Fibroblast of skin of right quadriceps (primary cell): ENCODE results near the gene SLC5A11.

Source experiments
- DNase-seq: peaks from one replicate; pipeline ENCODE4 v3.0.0-alpha.2; 2013

The SLC5A11 gene

DNA sequence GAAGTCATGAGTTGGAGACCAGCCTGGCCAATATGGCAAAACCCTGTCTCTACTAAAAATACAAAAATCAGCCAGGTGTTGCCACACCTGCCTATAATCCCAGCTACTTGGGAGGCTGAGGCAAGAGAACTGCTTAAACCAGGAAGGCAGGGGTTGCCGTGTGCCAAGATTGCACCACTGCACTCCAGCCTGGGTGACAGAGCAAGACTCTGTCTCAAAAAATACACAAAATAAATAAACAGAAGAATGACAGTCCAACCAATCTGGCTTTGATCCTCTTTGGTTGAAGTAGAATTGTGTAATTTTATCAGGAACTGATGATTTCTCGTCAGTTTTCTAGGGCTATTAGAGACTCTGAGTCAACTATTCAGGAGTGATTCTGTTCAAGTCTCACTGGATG is 79.4 kb downstream of the SLC5A11 start:
- DNase-seq = no peak

DNA sequence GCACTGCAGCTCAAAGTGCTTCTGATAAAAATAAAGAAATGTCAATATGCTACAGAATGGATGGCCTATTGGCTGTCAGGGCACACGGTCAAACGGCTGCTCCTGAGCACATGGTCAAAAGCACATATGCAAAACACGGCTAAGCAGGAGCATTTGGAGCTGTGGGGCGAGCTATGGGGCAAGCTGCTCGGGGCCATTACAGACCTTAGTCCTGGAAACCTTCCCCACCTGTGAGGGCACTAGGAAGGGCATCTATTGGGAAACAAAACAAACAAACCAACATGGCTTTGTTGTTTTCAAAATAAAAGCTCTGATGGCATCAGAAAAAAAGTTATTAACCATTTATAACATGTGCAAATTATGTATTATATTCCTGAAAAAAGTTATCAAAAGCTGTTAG is 83.6 kb downstream of the SLC5A11 start:
- DNase-seq = no peak

DNA sequence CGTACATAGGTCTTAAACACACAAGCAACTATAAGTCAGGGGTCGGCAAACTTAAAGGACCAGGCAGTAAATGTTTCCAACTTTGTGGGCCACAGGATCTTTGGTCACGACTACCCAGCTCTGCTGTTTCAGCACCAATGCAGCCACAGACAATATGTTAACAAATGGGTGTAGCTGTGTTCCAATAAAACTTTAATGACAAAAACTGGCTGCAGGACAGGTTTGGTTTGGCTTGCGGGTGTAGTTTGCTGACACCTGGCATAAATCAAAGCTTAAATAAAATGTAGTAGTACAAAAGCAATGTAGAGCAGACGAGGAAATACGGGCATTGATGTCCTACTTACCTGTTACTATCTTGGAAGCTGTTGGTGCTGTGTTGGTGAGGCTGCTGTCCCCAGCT is 84.7 kb downstream of the SLC5A11 start:
- DNase-seq = no peak

DNA sequence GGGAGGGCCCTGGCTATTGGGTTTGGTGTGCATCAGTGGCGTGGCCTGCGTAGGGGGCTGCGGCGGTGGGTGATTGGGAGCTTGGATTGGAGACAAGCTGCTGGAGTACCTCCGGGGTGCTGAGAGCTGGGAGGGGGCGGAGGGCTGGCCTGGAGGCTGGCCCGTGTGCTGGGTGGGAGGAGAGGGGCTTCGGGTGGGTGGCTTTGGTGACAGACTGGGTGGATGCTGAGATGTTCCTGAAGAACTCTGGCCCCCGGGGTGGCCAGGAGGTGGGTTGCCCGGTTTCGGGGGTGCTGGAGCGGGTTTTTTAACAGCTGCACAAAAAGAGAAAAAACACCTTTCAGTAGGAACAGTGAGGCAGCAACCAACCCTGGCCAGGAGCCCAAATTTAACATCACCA is 85.3 kb downstream of the SLC5A11 start:
- DNase-seq = no peak

DNA sequence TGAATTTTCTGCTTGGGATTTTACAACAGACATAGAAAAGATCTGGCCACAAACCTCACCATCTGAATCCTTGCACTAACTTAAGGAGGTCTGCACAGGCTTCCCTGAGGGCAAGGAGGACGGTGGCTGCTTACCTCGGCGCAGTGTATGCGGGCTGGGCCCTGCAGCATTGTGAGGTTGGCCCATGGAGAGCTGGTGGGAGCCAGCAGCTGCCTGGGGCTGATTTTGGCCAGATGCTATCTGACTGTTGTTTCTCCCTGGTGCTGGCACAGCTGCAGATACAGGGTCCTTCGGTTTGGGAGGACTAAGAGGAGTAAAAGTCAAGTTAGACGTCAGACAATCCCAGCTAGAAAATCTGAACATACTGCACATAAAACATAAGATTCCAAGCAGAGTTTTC is 89.6 kb downstream of the SLC5A11 start:
- DNase-seq = no peak

DNA sequence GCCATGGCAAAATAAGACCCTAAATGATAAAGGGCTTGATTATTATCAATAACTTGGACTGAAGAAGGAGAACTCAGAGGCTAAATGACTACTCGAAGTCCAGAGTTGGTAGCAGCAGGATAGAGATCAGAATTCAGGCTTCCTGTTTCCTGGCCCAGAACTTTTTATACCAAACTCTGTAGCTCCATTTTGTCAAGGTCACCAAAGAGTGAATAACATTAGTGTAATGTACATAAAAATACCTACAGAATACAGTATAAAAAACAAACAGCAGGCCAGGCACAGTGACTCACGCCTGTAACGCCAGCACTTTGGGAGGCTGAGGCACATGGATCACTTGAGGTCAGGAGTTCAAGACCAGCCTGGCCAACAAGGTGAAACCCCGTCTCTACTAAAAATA is 90.4 kb downstream of the SLC5A11 start:
- DNase-seq = no peak

DNA sequence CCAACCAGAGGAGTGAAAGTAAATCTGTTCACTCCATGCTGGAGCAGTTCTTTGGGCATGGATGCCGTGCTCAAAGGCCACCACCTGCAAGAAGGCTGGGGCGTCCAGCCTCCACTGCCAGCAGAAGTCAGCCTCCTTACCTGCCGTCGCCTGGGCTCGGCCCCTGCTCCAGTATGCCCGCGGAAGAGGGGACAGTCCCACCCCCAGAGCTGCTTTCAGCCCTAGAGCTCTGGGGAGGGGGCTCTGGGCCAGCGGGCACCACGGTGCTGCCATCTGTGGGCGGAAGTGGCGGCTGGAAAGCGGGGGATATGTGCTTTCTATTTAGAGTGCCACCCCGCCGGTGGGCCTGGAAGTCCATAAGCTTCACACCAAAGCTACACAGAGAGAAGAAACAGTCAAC is 93.5 kb downstream of the SLC5A11 start:
- DNase-seq = no peak

DNA sequence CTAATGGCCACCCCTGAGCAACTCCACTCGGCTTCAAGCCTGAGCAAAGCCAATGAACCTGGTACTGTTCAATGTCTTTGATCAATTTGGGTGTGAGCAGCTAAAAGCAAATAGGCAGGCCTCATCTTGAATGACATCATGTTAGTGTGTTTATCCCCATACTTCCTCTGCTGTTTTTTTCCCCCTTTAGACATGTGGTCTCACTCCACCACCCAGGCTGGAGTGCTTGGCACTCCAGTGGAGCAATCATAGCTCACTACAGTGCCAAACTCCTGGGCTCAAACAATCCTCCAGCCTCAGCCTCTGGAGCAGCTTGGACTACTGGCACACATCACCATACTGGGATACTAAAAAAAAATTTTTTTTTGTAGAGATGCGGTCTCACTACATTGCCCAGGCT is 94.0 kb downstream of the SLC5A11 start:
- no peak for DNase-seq

DNA sequence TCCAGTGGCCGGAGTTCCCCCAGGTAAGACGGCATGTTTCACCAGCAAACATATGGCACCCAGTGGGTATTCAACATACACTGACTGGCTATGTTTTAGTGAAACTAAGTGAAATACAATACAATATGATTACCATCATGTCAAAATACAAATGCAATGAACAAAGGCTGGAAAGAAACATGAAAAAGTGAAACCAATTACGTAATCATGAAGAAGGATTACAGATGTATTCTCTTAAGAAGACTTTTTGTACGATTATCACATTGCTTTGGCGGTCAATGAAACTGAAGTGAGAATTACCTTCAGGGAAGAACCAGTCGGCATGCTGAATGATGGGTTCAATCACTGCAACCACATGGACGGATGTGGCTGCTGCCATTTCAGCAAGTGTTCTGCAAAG is 97.7 kb downstream of the SLC5A11 start:
- no peak for DNase-seq

DNA sequence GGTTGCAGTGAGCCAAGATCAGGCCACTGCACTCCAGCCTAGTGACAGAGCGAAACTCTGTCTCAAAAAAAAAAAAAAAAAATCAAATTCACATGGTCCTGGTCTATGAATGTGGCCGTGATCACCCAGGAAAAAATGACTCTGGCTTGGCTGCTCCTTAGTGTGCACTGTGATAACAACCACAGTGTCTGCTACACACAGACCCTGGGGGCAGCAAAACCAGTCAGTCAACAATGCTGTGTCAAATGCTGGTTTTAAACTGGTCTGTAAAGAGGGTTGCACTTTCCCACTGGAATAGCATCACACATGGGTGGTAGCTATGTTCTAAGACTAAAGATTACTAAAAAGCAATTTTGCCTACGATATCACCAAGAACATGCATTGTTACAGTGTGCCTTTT is 98.4 kb downstream of the SLC5A11 start:
- DNase-seq = no peak

DNA sequence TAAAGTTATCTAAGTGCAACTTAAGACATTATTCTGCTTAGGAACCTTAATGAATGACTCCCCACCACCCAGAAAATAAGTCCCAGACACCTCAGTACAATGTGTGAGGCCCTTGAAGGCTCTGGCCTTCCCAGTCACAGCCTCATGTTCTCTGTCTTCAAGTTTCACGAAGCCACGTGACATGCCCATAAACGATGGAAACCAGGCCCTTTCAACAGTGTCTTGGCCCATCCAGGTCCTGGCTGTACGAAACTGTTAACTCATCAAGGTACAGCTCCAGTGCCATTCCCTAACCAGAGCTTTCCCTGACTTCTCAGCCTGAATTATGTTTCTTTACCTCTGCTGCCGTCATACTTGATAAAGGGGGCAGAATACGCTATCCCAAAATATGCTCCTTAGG is 100.4 kb downstream of the SLC5A11 start:
- DNase-seq = no peak

DNA sequence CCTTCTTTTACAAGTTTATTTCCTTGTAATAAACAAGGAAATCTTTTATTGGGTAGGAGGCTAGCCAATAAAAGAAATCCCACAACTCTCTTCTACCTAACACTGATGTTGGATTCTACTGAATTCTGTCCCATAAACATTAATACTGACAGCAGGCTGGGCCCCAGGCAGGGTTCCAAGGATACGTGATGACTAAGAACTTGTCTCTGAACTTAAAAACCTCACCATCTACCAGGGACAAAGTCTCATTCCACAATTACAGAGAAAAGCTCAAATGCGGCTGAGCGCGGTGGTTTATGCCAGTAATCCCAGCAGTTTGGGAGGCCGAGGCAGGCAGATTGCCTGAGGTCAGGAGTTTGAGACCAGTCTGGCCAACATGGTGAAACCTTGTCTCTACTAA is 104.5 kb downstream of the SLC5A11 start:
- DNase-seq = peak; percentile 60

DNA sequence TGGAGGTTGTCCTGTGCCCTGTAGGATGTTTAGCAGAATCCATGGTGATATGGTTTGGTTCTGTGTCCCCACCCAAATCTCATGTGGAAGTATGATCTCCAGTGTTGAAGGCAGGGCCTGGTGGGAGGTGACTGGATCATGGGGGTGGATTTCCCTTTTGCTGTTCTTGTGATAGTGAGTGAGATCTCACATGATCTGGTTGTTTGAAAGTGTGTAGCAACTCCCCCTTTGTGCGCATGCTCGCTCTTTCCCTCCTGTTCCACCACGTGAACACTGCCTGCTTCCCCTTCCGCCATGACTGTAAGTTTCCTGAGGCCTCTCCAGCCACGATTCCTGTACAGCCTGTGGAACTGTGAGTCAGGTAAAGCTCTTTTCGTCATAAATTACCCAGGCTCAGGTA is 107.5 kb downstream of the SLC5A11 start:
- DNase-seq = no peak

DNA sequence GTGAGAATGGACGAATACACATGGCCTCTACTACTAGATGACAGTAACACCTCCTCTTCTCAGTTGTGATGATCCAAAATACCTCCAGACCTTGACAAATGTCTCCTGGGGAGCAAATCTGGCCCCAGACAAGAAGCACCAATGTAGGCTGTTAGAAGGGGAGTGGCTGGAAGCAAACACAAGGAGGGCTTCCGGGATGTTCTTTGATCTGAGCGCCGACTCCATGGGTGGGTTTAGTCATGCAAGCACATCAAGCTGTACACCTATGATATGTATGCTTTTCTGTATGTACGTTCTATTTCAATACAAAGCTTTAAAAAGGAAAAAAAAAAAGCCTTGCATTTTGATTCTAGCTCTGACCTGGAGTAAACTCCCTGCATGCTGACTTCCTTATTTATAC is 108.0 kb downstream of the SLC5A11 start:
- DNase-seq = no peak

DNA sequence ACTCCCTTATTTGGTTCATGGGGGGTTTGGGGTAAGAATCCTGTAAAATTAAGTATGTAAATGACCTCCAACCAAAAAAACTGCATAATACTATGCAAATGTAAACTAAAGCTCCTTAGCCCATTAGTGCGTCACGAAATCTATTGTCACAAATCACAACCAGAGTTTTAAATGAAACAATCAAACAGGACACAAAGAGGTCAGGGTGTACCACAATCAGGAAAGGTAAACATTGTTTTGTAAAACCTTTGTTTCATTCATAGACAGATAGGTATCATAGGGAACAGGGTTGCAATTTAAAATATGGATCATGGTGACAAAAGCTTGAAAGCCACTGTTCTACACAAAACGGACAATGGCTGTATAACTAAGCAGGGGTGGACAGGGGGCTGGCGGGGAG is 108.4 kb downstream of the SLC5A11 start:
- no peak for DNase-seq

DNA sequence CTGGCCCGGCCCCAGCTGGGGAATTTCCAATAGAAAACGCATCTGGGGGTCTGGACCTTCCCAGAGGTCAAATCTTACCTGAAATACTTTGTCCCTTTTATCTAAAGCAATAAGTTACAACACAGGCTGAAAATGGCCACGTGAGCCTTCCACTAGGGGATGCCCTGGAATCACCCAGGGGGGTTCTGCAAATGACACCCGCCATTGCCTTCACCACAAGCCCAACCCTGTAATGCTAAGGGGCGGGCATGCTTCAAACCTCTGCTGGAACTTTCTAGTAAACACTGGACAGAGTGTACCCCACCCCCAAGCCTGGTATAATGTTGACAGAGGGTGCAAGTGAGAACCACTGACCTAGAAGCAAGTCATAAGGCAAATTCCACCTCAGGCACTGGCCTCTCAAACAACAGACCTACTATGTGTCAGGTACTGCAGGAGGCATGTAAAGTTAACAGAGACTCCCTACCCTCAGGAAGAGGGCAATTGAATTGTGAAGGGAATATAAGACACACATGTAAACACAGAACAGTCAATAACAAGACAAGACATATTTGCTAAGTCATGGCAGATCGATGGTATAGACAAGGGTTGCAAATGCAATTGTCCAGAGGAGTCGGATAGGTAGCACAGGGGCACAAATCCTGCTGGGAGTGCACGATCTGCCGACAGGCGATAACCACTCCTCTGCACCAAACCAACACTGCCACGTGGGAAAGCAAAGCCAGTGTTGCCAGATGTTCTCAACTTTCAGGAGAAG is 110.4 kb downstream of the SLC5A11 start:
- peak; percentile 11 for DNase-seq

DNA sequence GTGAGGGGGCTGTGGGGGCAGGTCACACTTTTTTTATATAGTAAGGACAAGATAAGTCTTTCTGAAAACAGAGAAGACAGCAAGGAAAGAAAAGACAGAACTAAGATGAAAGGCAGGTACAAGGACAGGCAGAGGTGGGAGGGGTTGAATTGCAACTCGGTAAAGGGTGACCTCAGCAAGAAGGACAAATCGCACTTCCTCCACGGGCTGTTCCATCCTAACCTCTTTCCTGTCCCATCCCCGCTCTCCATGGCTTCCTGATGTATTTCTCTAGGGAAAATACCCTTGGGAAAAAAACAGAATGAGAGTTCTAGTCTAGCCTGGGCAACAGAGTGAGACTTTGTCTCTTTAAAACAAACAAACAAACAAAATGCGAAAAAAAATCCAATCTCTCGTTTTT is 112.1 kb downstream of the SLC5A11 start:
- no peak for DNase-seq
